Medulla oblongata (tissue), 1 donor: ENCODE data around the gene GRM6.

Source experiments
- DNase-seq: peaks from one replicate; pipeline ENCODE4 v3.0.0-alpha.2; 2015; ENCODE audit errors: extremely low spot score

The GRM6 gene

DNA sequence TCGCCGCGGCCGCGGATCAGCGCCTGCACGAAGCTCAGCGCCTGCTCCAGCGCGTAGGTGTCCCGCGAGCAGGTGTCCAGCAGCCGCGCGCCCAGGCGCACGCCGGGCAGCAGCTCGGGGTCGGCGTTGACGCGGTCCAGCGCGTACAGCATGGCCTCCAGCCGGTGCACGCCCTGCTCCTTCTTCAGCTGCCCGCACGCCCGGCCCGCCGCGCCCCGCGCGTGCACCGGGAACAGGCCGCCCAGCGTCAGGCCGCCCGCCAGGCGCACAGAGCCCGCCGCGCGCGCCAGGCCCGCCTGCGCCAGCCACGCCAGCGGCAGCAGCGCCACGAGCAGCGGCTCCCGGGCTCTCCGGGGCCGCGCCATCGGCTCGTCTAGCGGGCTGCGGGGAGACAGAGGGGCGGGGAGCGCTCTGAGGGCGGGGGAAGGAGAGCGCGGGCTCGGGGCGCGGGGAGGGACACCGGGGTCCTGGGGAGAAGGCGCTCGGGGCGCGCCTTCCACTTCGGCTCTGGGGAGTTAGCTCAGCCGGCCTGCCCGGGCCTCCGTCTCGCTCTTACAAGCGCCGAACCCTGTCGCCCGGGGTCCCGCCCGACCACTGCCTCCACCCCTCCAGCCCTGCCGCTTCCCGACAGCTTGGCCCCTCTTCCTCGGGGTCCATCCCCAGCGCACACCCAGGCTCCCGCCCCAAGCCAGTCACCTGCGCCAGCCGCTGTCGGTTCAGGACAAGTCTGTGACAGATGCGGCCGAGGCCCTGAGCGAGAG lies at the start of gene GRM6:
Gene GRM6, minus strand, starts transcription at position 741 of the 761 bp plus-strand sequence. Its CDS starts 376 bp downstream, at position 365.
- DNase-seq, result no peak

DNA sequence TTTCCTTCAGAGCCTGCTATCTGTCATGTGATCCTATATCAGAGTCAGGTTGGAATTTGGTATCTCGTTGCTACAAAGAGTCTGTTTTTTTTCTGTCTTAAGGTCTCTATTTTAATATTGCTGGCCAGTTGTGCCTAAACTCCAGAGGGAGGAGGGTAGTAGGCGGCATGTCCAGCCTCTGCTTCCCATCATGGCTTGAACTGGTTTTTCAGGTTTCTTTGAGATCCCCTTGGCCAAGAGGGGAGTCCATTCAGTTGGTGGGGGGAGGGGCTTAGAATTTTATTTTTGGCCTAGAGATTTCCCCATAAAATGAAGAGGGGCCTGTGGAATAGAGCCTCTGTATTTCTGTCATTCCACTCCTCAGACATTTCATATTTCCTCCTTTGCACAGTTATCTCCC lies 49.6 kb upstream of the GRM6 start:
- DNase-seq, result no peak

DNA sequence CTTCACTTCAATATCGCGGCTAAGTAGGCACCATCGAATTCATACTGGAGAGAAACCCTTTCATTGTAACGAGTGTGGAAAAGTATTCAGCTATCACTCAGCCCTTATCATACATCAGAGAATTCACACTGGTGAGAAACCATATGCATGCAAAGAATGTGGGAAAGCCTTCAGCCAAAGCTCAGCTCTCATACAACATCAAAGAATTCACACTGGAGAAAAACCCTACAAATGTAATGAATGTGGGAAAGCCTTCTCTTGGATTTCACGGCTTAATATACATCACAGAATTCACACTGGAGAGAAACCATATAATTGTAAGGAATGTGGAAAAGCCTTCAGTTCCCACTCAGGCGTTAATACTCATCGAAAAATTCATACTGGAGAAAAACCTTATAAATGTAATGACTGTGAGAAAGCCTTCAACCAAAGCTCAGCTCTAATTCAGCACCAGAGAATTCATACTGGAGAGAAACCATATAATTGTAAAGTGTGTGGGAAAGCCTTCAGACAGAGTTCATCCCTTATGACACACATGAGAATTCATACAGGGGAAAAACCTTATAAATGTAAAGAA lies 38.0 kb upstream of the GRM6 start:
- DNase-seq, result no peak

DNA sequence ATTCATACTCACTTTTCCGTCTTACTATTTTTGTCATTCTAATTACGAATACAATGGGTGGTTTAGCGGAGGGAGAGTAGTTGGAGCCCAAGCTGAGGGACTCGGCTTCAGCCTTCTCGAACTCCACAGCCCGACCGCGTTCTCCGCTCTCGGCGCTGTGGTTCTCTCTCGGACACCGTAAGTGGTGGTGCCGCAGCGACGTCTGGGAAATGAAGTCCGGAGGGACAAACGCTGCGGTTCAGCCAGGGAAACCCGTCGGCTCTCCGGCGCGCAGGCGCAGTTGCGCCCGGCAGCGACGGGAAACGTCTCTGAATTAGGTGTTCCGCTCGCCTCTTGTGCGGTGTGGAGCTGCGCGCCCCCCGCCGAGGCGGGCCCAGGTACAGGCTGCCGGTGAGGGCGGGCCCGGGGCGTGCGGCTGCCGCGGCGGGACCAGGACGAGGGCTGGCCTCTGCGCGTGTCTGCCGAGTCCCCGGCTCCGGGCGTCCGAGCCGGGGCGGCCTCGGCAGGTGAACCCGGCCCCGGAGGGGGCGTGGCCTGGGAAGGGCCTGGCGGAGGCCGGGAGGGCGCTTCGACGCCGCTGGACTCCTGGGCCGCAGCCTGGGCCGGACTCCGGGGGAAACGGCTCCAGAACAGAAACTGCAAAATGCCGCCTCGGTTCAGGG lies 28.5 kb upstream of the GRM6 start, which contains the start of gene ZNF879:
Gene ZNF879, plus strand, starts transcription at position 277 of the 662 bp plus-strand sequence. CDS start 1,201 bp downstream, outside the sequence.
- DNase-seq, result peak; percentile 96

DNA sequence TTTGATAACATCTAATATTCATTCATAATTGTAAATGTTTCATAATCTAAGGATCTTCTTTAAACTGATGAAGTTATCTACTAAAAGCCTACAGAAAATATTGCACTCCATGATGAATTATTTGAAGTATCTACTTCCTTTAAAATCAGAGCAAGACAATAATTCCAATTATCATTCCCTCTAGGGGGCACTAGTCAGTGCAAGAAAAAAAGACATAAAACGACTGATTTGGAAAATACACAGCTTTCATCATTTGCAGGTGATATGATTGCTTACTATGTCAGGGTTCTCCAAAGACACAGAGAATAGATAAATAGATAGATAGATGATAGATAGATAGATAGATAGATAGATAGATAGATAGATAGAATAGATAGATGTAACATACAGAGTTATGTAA lies 13.5 kb upstream of the GRM6 start:
- no peak for DNase-seq

DNA sequence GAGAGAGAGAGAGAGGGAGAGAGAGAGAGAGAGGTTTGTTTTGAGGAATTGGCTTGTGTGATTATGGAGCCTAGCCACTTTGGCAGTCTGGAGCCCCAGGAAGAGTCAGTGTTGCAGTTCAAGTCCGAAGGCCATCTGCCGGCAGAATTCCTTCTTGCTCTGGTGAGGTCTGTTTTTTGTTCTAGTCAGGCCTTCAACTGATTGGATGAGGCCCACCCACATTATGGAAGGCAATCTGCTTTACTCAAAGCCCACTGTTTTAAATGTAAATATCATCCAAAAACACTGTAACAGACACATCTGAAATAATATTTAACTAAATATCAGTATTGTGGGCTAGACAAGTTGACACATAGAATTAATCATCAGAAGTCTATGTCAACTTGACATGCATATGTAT lies 11.4 kb upstream of the GRM6 start:
- no peak for DNase-seq

DNA sequence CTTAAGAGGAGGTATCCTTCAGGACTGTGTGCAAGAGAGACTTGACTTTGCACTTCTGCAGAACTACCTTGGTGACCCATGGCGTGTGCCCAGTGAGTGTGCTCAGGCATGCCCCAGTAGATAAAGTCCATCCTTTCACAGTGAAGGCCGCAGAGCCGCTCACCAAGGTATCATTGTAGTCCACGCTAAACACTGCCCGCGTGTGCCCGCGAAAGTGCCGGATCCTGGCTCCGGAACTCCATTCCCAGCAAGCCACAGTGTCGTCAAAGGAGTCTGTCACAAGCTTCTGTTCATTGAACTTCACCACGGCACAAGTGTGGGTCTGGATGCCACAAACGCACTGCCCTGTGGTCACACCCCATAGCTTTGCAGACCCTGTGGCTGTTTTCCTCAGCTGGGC lies 3.3 kb upstream of the GRM6 start:
- DNase-seq, result no peak

DNA sequence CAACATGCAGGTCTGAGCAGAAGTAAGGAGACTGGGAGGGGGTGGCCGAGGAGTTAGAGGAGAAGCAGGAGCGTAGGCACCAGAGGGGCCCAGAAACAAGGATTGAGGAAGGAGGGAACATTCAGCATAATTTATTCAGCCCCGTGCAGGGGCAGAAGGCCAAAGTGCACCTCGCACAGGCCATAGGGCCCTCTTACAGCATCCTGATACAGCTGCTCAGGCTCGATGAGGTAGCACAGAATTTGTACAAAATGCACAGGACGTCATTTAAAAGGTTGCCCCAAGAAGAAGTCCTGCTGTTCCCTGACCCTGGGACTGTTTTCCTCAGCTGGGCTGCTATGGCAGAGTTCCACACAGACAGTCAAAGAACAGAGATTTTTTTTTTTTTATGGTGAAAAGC lies 2.1 kb upstream of the GRM6 start:
- no peak for DNase-seq

DNA sequence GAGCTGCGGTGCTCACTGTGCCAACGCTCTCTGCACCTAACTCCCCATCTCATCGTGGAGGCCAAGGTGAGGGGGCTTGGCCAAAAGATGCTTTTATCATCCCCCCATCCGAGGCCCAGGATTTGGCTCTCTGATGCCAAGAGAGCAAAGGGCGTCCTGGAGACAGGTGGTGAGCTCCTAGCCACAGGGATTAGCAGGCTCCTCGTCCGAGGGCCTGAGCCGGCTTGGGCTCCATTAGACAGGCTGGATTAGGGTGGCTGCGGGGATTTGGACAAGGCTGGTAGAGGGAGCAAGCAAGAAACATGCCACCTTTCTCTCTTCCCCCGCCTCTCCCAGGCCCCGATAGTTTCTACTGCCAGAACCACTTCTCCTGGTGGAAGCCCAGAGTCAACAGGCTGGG lies 1.0 kb upstream of the GRM6 start:
- DNase-seq, result no peak

DNA sequence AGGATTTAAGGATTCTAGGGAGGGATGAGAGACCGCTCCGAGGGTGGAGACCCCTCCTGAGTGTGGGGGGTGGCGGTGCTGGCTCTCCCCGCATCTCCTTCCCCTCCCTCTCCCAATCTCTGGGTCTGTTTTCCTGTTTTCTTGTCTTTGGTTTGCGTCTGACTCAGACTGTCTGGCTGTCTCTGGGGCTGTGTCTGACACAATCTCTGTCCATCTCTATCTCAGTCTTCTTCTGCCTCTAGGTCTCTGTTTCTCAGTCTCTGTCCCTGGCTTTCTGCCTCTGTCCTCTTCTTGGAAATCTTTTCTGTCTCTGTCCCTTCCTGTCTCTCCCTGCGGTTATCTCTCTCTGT lies 196 bp upstream of the GRM6 start:
- no peak for DNase-seq

DNA sequence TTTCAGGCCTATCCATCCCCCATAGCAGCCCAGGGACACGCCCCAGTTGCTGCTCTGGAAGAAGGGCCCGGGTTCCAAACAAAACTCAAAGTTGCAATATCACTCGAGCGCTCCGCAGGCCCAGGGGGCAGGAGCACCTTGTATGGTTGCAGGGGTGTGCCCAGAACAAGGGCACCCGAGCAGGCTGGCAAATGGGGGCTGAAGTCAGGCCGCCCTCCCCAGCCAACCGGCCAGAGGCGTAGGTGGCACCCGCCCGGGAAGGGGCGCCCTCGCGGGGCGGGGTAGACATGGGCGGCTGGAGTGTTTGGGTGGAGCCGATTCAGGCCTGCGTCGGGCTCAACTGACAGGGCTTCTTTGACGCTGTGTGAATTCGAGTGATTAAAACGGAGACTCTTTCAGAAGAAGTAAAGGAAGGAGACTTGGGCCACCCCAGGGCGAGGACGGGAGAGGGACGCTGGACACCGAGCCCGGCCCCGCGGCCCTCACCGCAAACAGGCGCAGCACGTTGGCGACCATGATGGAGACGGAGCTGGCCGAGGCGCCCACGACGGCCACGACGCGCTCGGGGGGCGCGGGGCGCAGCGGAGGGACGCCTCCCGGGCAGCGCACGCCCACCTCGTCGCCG lies 1.1 kb downstream of the GRM6 start:
- DNase-seq, result no peak

DNA sequence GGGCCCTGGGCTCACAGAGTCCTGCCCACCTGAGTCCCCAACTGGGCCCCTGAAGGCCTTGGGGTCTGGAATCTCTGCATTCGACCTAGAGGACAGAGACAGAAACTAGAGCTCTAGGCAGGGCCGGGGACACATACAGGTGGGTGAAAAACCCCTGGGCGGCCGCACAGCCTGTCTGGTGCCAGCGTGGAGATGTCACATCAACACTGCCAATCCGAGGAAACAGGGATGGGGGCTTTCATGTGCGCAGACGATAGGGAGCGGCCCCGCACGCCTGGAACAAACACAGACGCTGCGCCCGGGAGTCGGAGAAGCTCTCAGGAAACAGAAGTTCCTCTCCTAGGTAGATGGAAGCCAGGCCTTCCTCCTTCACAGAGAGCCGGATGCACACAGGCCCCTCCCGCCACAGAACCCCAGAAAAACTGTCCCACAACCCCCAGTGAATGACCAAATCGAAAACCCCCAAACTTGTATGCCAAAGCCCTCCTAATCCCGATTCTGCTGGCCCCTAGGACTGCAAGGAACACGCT lies 1.8 kb downstream of the GRM6 start:
- no peak for DNase-seq

DNA sequence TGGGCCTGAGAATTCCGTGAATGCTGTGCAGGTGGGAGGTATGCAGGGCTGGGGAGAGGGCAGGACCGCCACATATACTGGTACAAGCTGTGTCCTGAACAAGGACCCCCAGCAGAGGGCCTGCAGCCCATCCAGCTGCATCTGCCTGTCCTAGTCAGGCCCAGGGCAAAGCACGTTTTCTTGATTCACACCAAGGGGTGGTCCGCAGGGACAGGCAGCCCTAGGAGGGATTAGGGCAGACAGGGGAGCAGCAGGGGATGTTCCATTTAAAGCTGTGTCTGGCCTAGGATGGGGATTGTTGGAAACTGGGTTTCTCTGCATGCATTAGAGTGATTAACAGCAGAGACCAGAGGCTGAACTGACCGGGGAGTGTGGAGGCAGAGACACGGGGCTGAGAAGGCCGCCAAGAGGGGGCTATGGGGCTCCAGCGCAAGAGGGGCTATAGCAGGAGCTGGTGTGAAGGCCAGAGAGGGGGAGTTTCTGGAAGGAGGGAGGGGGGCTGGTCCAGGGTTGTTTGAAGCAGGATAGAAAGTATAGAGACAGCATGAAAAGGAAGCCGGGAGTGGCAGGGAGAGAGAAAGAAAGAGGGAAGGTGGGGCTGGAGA lies 2.7 kb downstream of the GRM6 start:
- DNase-seq, result no peak

DNA sequence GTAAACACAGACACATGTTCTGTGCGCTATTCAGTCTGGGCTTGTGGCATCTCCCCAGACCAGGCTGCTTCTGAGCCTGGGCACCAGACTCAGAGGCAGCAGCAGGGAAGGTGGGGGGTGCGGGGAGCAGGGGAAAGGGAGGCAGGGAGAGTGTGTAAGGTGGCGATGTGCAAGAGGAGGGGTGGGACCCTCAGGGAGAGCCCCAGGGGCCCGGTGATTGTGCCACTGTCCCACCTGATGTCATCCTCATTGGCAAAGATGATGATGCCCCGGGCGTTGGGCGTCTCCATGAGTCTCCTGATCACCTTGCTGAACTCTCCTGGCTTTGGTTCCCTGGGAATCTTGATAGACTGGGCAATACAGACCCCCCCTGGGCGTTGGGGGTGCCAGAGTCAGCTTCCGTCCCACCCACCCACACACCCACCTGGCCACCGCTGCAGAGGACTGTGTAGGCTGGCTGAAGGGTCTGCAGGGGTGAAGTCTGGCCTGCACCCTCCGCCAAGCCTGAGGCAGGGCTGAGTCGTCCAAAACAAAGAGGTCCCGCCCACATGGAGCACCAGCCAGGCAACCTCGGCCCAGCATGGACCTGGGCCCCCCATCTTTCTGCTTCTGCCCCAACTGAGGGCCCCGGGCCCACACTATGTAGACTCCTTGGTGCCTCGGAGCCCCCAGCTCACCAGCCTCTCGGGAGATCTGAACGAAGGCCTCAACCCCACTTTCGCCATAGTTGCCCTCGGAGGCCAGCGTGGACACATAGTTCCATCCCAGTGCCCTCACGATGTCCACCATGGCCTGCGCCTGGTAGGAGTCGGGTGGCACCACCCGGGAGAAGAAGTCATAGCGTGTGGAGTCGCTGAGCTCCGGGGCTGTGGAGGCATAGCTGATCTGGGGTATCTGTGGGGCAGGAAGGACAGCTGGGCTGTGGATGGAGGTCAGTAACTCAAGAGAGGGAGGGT lies 3.7 kb downstream of the GRM6 start:
- DNase-seq, result no peak

DNA sequence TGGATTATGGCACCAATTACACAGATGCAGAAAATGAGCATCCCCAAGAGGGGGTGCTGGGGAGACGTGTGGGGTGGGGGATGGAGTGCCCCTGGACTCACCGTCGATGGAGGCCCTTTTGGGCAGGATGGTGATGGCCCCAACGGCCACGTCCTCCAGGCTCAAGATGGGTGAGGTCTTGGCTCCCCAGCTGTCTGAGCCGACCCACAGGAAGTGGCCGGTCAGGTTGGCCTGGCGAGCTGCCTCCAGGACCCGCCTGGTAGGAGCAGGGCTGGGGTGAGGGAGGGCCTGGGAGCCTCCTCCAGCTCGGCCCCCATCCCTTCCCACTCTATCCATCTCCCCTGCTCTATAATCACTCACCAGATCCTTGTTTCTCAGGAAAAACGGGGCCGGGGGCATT lies 4.6 kb downstream of the GRM6 start:
- DNase-seq, result no peak

DNA sequence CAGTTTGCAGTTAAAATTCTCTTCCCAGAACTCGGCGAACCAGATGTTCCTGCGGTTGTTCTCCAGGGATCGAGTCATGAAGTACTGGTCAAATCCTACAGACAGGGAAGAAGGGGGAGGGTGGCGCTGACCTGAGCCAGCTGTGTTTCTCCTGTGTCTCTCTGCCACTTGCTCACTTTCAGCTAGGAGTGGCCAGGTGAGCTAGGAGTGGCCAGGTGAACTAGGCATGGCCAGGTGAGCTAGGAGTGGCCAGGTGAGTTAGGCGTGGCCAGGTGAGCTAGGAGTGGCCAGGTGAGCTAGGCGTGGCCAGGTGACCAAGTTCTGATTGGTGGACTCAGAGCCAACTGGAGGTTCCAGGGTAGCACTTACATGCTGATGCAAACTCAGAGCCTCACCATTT lies 5.8 kb downstream of the GRM6 start:
- DNase-seq, result no peak

DNA sequence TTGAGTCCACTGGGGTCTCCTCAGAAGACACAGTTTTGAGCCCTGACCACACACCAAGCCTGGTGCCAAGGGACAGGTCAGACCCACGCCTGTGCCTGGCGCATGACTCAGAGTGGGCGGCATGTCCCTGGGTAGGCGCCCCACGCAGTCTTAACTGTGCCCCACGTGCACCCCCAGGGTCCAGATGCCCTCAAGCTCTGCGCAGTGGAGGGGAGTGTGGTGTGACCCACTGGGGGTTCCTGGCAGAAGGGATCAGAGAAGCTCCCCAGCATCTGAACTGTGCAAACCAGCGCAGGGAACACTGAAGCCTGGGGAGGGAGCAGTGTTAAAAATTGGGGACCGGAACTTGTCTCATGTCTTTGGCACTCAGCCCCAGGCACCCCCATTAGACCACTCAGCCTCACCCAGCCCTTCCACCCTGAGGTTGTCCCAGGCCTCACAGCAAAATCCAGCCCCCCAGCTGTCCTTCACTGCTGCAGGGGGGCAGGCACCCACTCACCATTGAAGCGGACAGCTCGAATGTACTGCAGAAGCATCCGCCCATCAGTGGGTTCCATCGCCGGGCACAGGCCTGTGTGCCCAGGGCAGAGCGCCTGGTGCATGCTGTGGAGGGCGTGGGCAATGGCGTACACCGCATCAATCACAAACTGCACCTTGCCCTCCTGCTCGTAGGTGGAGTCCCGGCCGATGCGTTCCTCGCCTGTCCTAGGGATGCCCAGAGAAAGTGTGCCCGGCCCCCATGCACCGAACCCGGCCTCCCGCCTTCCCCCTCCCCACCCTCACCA lies 6.5 kb downstream of the GRM6 start:
- DNase-seq, result no peak

DNA sequence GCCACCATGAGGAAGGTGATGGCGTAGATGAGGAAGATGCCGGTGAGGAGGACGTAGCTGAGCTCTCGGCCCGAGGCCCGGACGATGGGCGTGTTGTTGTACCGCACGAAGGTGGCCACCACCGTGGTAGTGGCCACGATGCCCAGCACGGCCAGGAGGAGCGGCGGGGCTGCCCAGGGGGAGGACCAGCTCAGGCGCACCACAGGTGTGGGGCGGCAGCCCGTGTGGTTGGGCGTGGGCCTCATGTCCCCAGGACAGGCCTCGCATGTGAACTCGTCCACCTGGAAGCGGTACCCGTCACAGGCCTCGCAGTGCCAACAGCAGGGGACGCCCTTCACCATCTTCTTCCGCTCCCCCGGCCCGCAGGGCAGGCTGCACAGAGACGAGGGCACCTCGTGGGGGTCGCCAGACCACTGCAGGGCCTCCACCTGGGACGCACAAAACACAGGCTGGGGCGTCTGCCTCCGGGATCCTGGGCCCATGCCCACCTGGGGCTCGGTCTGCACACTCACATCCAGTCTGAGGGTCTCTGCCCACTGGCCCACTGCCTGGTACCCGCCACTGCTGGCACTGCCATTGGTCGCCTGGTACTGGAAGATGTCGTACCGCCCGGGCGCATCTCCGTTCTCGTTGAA lies 8.7 kb downstream of the GRM6 start:
- no peak for DNase-seq
